Activated T-helper 1 cell treated with anti-CD3 and anti-CD28 coated beads, Interleukin-2, amount 50 U/mL, for 16 hours (primary cell): ENCODE results near the gene PIGX.
"Not testable (repeated sequence)": the region's sequence is repeated elsewhere in the genome, so short reads cannot be mapped to it uniquely, and the experiment has no call there.

Source experiments
- DNase-seq, 2 donors: peaks; one replicate each; pipeline ENCODE4 v3.0.0-alpha.2; 2020; ENCODE audit warnings: low read depth in 1 of 2, low spot score in 1 of 2

Gene PIGX

GRCh38 chr3:196700801-196701200, 11.4 kb upstream of the PIGX start:
- DNase-seq = no peak

- DNase-seq = no peak
Observed at GRCh38 chr3:196706327-196706726, 5.8 kb upstream of the PIGX start.

GRCh38 chr3:196706731-196707130, 5.4 kb upstream of the PIGX start:
- no peak for DNase-seq

- DNase-seq = no peak
Observed at GRCh38 chr3:196707566-196707965, 4.6 kb upstream of the PIGX start.

GRCh38 chr3:196708467-196708866, 3.7 kb upstream of the PIGX start:
- DNase-seq = no peak

GRCh38 chr3:196712514-196713413, 587 bp downstream of the PIGX start:
- DNase-seq = peak; percentile 16 to 68

- not testable (repeated sequence) for DNase-seq
Observed at GRCh38 chr3:196717162-196717561, 5.0 kb downstream of the PIGX start.

GRCh38 chr3:196721097-196721496, 8.9 kb downstream of the PIGX start:
- DNase-seq = no peak

- no peak for DNase-seq
Observed at GRCh38 chr3:196726788-196727675, 14.9 kb downstream of the PIGX start.

GRCh38 chr3:196735751-196736150, 23.6 kb downstream of the PIGX start:
- no peak for DNase-seq

GRCh38 chr3:196736670-196737374, 24.6 kb downstream of the PIGX start:
- no peak for DNase-seq

- DNase-seq = no peak
Observed at GRCh38 chr3:196737655-196738054, 25.5 kb downstream of the PIGX start.

- DNase-seq = peak; percentile 83 to 86
Observed at GRCh38 chr3:196739671-196740480, 27.7 kb downstream of the PIGX start, which contains the start of gene PAK2. Gene PAK2 (plus strand): TSS chr3:196739857. CDS start chr3:196782647, 42,790 bp downstream.

- no peak for DNase-seq
Observed at GRCh38 chr3:196740481-196741248, 28.5 kb downstream of the PIGX start.

GRCh38 chr3:196741249-196741889, 29.2 kb downstream of the PIGX start:
- no peak for DNase-seq

- DNase-seq = not testable (repeated sequence)
Observed at GRCh38 chr3:196743569-196743968, 31.4 kb downstream of the PIGX start.

GRCh38 chr3:196749125-196749524, 36.9 kb downstream of the PIGX start:
- DNase-seq = no peak

- DNase-seq = no peak
Observed at GRCh38 chr3:196753201-196753600, 41.0 kb downstream of the PIGX start.
